A549 (cell line): ENCODE data around the gene GABRA4.

ENCODE experiments used
- BHLHE40 ChIP-seq: IDR thresholded peaks from 2 replicates; pipeline ENCODE4 v1.6.1; 2012; ENCODE audit warnings: low read depth, low read length, inconsistent platforms
- HDAC2 ChIP-seq: fragments of 200-600 bp; sonication (generic); IDR thresholded peaks from 2 replicates; pipeline ENCODE4 v1.6.1; 2016
- JUN ChIP-seq, 2 experiments: fragments of >200 bp; sonication (Bioruptor Twin); formaldehyde crosslinking; IDR thresholded peaks; 2 replicates in 1 of 2; 3 replicates in 1 of 2; pipeline ENCODE4 v1.6.1; 2016 to 2017
- KDM1A ChIP-seq: fragments of 200-600 bp; sonication (generic); IDR thresholded peaks from 2 replicates; pipeline ENCODE4 v1.6.1; 2016; ENCODE audit warnings: low read depth, mild to moderate bottlenecking
- MAFK ChIP-seq: fragments of 450-650 bp; IDR thresholded peaks from 2 replicates; pipeline ENCODE4 v1.6.1; 2014; ENCODE audit not compliant: partially characterized antibody
- NPAS2 ChIP-seq: fragments of 250-450 bp; sonication (Bioruptor Pico); IDR thresholded peaks from 2 replicates; pipeline ENCODE4 v1.8.0; 2022; ENCODE audit warnings: mild to moderate bottlenecking, moderate library complexity, borderline replicate concordance
- POLR2A ChIP-seq: IDR thresholded peaks from 2 replicates; pipeline ENCODE4 v1.6.1; 2012; ENCODE audit warnings: mild to moderate bottlenecking, low read length
- RAD21 ChIP-seq, 2 experiments: fragments of >200 bp in 1 of 2; sonication (Bioruptor Twin) in 1 of 2; formaldehyde crosslinking in 1 of 2; IDR thresholded peaks in 1 of 2; conservative IDR thresholded peaks in 1 of 2; 2 replicates in 1 of 2; 3 replicates in 1 of 2; pipeline ENCODE4 v1.6.1; 2012 to 2018; ENCODE audit warnings: inconsistent platforms in 1 of 2
- RNF2 ChIP-seq: fragments of 200-600 bp; sonication (generic); IDR thresholded peaks from 2 replicates; pipeline ENCODE4 v1.6.1; 2016; ENCODE audit warnings: low read depth, mild to moderate bottlenecking, antibody characterized with exemption, moderate library complexity, borderline replicate concordance
- TF ChIP-seq, protein P1 (sequence below): fragments of >200 bp; sonication (Bioruptor Twin); formaldehyde crosslinking; IDR thresholded peaks from 3 replicates; pipeline ENCODE4 v1.5.1; 2016
- TF ChIP-seq, protein P2 (sequence below): IDR thresholded peaks from 2 replicates; pipeline ENCODE4 v1.6.1; 2012
- TF ChIP-seq, protein P3 (sequence below): fragments of 200-600 bp; sonication (generic); IDR thresholded peaks from 2 replicates; pipeline ENCODE4 v1.6.1; 2016; ENCODE audit warnings: antibody characterized with exemption, mild to moderate bottlenecking, moderate library complexity

DNA sequence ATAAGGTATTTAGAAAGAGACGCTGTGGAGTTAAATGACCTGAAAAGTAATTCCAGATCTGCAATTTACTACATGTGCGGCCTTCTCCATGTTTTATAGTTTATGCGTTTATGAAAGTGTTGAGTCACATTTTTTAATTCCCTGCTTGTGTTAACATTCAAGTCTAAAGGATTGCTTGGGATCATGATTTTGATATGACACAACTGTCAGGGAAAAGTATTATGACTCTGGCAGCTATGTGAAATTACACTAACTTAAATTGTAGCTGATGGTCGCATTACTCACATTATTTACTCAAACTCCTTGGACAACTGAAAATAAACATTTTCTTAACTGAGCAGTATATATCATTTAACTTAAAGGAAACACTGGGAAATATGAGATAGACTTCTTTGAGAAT, 23.7 kb upstream of the GABRA4 start:
- TF ChIP-seq, protein P1, sequence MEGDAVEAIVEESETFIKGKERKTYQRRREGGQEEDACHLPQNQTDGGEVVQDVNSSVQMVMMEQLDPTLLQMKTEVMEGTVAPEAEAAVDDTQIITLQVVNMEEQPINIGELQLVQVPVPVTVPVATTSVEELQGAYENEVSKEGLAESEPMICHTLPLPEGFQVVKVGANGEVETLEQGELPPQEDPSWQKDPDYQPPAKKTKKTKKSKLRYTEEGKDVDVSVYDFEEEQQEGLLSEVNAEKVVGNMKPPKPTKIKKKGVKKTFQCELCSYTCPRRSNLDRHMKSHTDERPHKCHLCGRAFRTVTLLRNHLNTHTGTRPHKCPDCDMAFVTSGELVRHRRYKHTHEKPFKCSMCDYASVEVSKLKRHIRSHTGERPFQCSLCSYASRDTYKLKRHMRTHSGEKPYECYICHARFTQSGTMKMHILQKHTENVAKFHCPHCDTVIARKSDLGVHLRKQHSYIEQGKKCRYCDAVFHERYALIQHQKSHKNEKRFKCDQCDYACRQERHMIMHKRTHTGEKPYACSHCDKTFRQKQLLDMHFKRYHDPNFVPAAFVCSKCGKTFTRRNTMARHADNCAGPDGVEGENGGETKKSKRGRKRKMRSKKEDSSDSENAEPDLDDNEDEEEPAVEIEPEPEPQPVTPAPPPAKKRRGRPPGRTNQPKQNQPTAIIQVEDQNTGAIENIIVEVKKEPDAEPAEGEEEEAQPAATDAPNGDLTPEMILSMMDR, result no peak
- TF ChIP-seq RAD21 (conservative IDR thresholded peaks at IDR 0.05 in 1 of 2, IDR thresholded peaks at IDR 0.05 in 1 of 2) (no peak), POLR2A (no peak), HDAC2 (no peak), MAFK (no peak), BHLHE40 (no peak), NPAS2 (CRISPR knock-in tag) (no peak), KDM1A (no peak), RNF2 (no peak), JUN (IDR thresholded peaks at IDR 0.05) (no peak)
- TF ChIP-seq, protein P2, sequence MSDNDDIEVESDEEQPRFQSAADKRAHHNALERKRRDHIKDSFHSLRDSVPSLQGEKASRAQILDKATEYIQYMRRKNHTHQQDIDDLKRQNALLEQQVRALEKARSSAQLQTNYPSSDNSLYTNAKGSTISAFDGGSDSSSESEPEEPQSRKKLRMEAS, result no peak
- TF ChIP-seq, protein P3, sequence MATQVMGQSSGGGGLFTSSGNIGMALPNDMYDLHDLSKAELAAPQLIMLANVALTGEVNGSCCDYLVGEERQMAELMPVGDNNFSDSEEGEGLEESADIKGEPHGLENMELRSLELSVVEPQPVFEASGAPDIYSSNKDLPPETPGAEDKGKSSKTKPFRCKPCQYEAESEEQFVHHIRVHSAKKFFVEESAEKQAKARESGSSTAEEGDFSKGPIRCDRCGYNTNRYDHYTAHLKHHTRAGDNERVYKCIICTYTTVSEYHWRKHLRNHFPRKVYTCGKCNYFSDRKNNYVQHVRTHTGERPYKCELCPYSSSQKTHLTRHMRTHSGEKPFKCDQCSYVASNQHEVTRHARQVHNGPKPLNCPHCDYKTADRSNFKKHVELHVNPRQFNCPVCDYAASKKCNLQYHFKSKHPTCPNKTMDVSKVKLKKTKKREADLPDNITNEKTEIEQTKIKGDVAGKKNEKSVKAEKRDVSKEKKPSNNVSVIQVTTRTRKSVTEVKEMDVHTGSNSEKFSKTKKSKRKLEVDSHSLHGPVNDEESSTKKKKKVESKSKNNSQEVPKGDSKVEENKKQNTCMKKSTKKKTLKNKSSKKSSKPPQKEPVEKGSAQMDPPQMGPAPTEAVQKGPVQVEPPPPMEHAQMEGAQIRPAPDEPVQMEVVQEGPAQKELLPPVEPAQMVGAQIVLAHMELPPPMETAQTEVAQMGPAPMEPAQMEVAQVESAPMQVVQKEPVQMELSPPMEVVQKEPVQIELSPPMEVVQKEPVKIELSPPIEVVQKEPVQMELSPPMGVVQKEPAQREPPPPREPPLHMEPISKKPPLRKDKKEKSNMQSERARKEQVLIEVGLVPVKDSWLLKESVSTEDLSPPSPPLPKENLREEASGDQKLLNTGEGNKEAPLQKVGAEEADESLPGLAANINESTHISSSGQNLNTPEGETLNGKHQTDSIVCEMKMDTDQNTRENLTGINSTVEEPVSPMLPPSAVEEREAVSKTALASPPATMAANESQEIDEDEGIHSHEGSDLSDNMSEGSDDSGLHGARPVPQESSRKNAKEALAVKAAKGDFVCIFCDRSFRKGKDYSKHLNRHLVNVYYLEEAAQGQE, result no peak
